IgD-negative memory B cell (primary cell): ENCODE data around the gene ARHGAP28. TPM values are rescaled to one million over a fixed set of nuclear protein-coding genes. Genes with fewer than 3 reads are reported as not detected.

Source experiments
- H3K27ac Mint-ChIP-seq, 3 donors: one replicate each; pipeline ENCODE4 v1.8.0; 2020 to 2022; ENCODE audit warnings: mild to moderate bottlenecking in 3 of 3, mixed read lengths in 3 of 3, moderate library complexity in 1 of 3
- H3K27me3 Mint-ChIP-seq: one replicate; pipeline ENCODE4 v1.8.0; 2021; ENCODE audit warnings: mixed read lengths
- H3K36me3 Mint-ChIP-seq: one replicate; pipeline ENCODE4 v1.8.0; 2020; ENCODE audit warnings: mild to moderate bottlenecking, mixed read lengths
- H3K4me1 Mint-ChIP-seq, 3 donors: one replicate each; pipeline ENCODE4 v1.8.0; 2020 to 2022; ENCODE audit warnings: mixed read lengths in 3 of 3, mild to moderate bottlenecking in 1 of 3
- H3K4me3 Mint-ChIP-seq, 4 donors: one replicate each; pipeline ENCODE4 v1.8.0; 2020 to 2022; ENCODE audit warnings: mild to moderate bottlenecking in 4 of 4, mixed read lengths in 4 of 4, moderate library complexity in 3 of 4
- H3K9me3 Mint-ChIP-seq, 3 donors: one replicate each; pipeline ENCODE4 v1.8.0; 2020 to 2021; ENCODE audit warnings: mixed read lengths in 3 of 3, mild to moderate bottlenecking in 1 of 3
- polyA plus RNA-seq: library from polyadenylated mRNA; unstranded; fragments of 300-500 nt; fragmentation: Illumina TruSeq; gene quantifications from one replicate; pipeline ENCODE4 v1.2.3, GENCODE V29; 2021

The ARHGAP28 gene
- polyA plus RNA-seq, 1 donor from 2014 or later: not detected

- no peaks in the 10 kb centered on the region for H3K27me3 Mint-ChIP-seq
- H3K4me3 Mint-ChIP-seq: no peak overlapping the region
- H3K36me3 Mint-ChIP-seq: no peaks in the 10 kb centered on the region
- no peaks in the 10 kb centered on the region for H3K4me1 Mint-ChIP-seq
- peaks cover 3 to 6% (median 3%) of the 10 kb centered on the region in 3 donors for H3K9me3 Mint-ChIP-seq
- H3K27ac Mint-ChIP-seq: no peak overlapping the region
Measured at GRCh38 chr18:6744816-6745455, 15.4 kb downstream of the ARHGAP28 start.

DNA sequence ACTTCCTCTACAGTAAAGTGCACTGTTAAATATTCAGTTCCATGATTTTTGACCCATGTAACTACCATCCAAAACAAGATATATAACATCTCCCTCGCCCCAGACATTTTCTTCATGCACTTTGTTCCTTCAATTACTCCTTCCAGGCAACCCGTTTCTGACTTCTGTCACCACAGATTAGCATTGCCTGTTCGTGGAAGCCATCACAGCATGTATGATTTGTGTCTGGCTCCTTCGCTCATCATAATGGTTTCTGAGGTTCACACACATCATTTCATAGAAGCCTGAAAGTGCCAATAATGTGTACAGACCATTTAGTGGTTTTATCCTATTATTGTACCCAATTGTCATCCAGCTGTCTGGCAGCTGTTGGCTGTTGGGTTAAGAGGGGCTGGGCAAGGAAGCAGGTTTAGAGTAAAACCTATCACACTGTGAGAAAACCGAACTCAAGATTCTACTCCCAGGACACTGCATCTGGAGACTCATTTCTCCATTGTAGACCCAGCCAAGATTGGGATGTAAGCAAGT lies 16.1 kb downstream of the ARHGAP28 start:
- no peaks in the 10 kb centered on the region for H3K27me3 Mint-ChIP-seq
- H3K27ac Mint-ChIP-seq: no peak overlapping the region
- peaks cover 3 to 6% (median 3%) of the 10 kb centered on the region in 3 donors for H3K9me3 Mint-ChIP-seq
- H3K4me1 Mint-ChIP-seq: no peaks in the 10 kb centered on the region
- H3K36me3 Mint-ChIP-seq: no peaks in the 10 kb centered on the region
- H3K4me3 Mint-ChIP-seq: no peak overlapping the region

GRCh38 chr18:6746386-6746960 lies 17.0 kb downstream of the ARHGAP28 start:
- H3K27me3 Mint-ChIP-seq: no peaks in the 10 kb centered on the region
- H3K27ac Mint-ChIP-seq: peak overlapping the region in 1 of 3 donors; percentile 37
- no peaks in the 10 kb centered on the region for H3K36me3 Mint-ChIP-seq
- H3K4me3 Mint-ChIP-seq: no peak overlapping the region
- peaks cover 3 to 6% (median 3%) of the 10 kb centered on the region in 3 donors for H3K9me3 Mint-ChIP-seq
- no peaks in the 10 kb centered on the region for H3K4me1 Mint-ChIP-seq

GRCh38 chr18:6747646-6748045 lies 18.1 kb downstream of the ARHGAP28 start:
- Mint-ChIP-seq H3K27ac (no peak overlapping the region), H3K36me3 (no peaks in the 10 kb centered on the region), H3K27me3 (peaks cover 1% of the 10 kb centered on the region), H3K9me3 (peaks cover 3 to 6% (median 4%) of the 10 kb centered on the region in 3 donors), H3K4me3 (no peak overlapping the region), H3K4me1 (no peaks in the 10 kb centered on the region)

GRCh38 chr18:6748241-6748640 lies 18.7 kb downstream of the ARHGAP28 start:
- H3K27me3 Mint-ChIP-seq: peaks cover 1% of the 10 kb centered on the region
- H3K4me1 Mint-ChIP-seq: no peaks in the 10 kb centered on the region
- H3K9me3 Mint-ChIP-seq: peaks cover 6% of the 10 kb centered on the region in 3 donors
- no peak overlapping the region for H3K4me3 Mint-ChIP-seq
- H3K36me3 Mint-ChIP-seq: no peaks in the 10 kb centered on the region
- H3K27ac Mint-ChIP-seq: no peak overlapping the region

- H3K4me3 Mint-ChIP-seq: no peak overlapping the region
- H3K9me3 Mint-ChIP-seq: peaks cover 4 to 6% (median 6%) of the 10 kb centered on the region in 3 donors
- no peak overlapping the region for H3K27ac Mint-ChIP-seq
- no peaks in the 10 kb centered on the region for H3K4me1 Mint-ChIP-seq
- peaks cover 1% of the 10 kb centered on the region for H3K27me3 Mint-ChIP-seq
- no peaks in the 10 kb centered on the region for H3K36me3 Mint-ChIP-seq
Measured at GRCh38 chr18:6750411-6750810, 20.9 kb downstream of the ARHGAP28 start.

- peaks cover 4 to 6% (median 6%) of the 10 kb centered on the region in 3 donors for H3K9me3 Mint-ChIP-seq
Measured at GRCh38 chr18:6751222-6751621, 21.7 kb downstream of the ARHGAP28 start.

DNA sequence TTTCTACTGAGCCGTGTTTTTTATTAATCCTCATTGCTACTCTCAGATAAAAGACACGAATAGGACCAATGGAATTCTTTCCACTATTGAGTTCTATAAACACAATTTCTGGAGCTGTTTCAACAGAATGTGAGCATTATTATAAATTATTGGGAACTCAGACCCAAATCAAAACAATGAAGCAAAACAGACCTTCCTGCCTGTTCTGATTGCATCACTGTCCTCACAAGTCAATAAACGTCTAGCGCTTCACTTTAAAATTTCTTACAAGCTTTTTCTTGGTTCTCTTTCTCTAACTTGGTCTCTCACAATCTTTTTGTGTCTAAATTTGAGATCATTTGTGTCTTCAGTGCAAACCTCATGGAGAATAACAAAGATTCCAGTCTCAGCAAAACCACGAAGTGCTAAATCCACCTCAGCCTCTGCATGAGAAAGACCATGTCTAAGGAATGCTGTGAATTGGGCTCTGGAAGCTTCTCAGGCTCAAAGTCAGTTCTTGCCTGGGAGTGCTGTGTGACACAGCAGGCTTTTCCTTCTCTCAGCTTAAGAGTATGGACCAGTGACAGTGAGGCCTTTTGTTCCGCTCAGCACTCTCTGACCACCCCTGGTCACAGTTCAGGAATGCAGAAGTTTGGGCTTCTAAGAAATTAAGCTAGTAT lies 22.8 kb downstream of the ARHGAP28 start:
- Mint-ChIP-seq H3K27me3 (peaks cover 1% of the 10 kb centered on the region), H3K36me3 (no peaks in the 10 kb centered on the region), H3K27ac (no peak overlapping the region)

More at GRCh38 chr18:6751222-6751621, 21.7 kb downstream of the ARHGAP28 start:
- H3K36me3 Mint-ChIP-seq: no peaks in the 10 kb centered on the region
- no peaks in the 10 kb centered on the region for H3K4me1 Mint-ChIP-seq
- no peak overlapping the region for H3K4me3 Mint-ChIP-seq
- no peak overlapping the region for H3K27ac Mint-ChIP-seq
- peaks cover 1% of the 10 kb centered on the region for H3K27me3 Mint-ChIP-seq

GRCh38 chr18:6755107-6755506 lies 25.6 kb downstream of the ARHGAP28 start:
- H3K4me1 Mint-ChIP-seq: no peaks in the 10 kb centered on the region
- peaks cover 3 to 7% (median 3%) of the 10 kb centered on the region in 3 donors for H3K9me3 Mint-ChIP-seq
- peak overlapping the region in 1 of 4 donors; percentile 64 for H3K4me3 Mint-ChIP-seq
- no peak overlapping the region for H3K27ac Mint-ChIP-seq
- H3K27me3 Mint-ChIP-seq: peaks cover 1% of the 10 kb centered on the region
- no peaks in the 10 kb centered on the region for H3K36me3 Mint-ChIP-seq

More for the DNA sequence above, 22.8 kb downstream of the ARHGAP28 start:
- peaks cover 3 to 4% (median 4%) of the 10 kb centered on the region in 3 donors for H3K9me3 Mint-ChIP-seq
- no peak overlapping the region for H3K4me3 Mint-ChIP-seq
- no peaks in the 10 kb centered on the region for H3K4me1 Mint-ChIP-seq

DNA sequence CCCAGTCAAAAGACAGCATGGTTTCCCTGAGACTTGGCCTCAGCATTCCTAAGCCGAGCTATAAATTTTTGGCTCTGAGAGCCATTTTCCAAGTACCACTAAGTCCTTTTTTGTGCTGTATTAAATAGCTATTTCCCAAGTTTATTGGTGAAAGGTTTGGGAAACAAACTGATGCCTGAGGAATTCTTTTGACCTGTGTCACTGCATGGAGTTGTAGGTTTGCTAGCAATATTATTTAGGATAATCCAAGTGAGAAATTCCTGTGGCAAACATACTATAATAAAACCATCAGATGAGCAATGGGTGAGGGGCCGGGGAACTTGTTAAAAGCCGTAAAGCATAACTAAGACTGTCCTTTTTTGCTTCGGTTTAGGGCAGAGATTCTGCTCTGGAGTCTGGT lies 28.4 kb downstream of the ARHGAP28 start:
- Mint-ChIP-seq H3K27ac (no peak overlapping the region), H3K4me1 (no peaks in the 10 kb centered on the region), H3K9me3 (peaks cover 4 to 8% (median 5%) of the 10 kb centered on the region in 3 donors)

GRCh38 chr18:6759579-6759978 lies 30.1 kb downstream of the ARHGAP28 start:
- H3K36me3 Mint-ChIP-seq: no peaks in the 10 kb centered on the region
- H3K4me3 Mint-ChIP-seq: no peak overlapping the region
- no peak overlapping the region for H3K27ac Mint-ChIP-seq
- H3K27me3 Mint-ChIP-seq: no peaks in the 10 kb centered on the region
- no peaks in the 10 kb centered on the region for H3K4me1 Mint-ChIP-seq
- peaks cover 4 to 8% (median 5%) of the 10 kb centered on the region in 3 donors for H3K9me3 Mint-ChIP-seq

More for the DNA sequence above, 28.4 kb downstream of the ARHGAP28 start:
- Mint-ChIP-seq H3K36me3 (no peaks in the 10 kb centered on the region), H3K4me3 (no peak overlapping the region), H3K27me3 (no peaks in the 10 kb centered on the region)

DNA sequence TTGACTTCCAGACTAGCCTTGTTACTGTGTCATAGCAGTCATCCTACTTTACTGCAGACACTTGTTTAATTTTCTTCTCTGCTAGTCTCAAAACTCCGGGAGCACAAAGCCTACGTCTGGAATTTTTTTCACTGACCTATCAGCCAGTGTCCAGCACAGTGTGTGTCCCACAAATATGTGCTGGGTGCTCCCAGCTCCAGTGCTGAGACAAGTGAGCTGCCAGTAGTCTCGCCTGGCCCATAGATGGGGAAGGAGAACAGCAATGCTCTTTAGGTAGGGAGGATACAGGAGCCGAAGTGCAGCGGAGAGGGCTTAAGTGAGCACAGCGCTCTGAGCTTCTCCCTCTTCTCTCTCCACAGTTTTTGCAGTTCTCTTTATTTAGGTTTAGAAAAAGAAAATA lies 34.0 kb downstream of the ARHGAP28 start:
- peaks cover 10 to 19% (median 12%) of the 10 kb centered on the region in 3 donors for H3K9me3 Mint-ChIP-seq
- no peaks in the 10 kb centered on the region for H3K4me1 Mint-ChIP-seq
- H3K27ac Mint-ChIP-seq: no peak overlapping the region
- H3K27me3 Mint-ChIP-seq: no peaks in the 10 kb centered on the region
- no peak overlapping the region for H3K4me3 Mint-ChIP-seq
- H3K36me3 Mint-ChIP-seq: no peaks in the 10 kb centered on the region

- Mint-ChIP-seq H3K36me3 (no peaks in the 10 kb centered on the region), H3K27ac (no peak overlapping the region), H3K4me3 (no peak overlapping the region), H3K4me1 (no peaks in the 10 kb centered on the region), H3K9me3 (peaks cover 13 to 23% (median 14%) of the 10 kb centered on the region in 3 donors), H3K27me3 (no peaks in the 10 kb centered on the region)
Measured at GRCh38 chr18:6764382-6764781, 34.9 kb downstream of the ARHGAP28 start.

- H3K4me3 Mint-ChIP-seq: no peak overlapping the region
- no peaks in the 10 kb centered on the region for H3K36me3 Mint-ChIP-seq
- H3K9me3 Mint-ChIP-seq: peaks cover under 1 to 5% (median 4%) of the 10 kb centered on the region in 3 donors
Measured at GRCh38 chr18:6773777-6774176, 44.3 kb downstream of the ARHGAP28 start.

DNA sequence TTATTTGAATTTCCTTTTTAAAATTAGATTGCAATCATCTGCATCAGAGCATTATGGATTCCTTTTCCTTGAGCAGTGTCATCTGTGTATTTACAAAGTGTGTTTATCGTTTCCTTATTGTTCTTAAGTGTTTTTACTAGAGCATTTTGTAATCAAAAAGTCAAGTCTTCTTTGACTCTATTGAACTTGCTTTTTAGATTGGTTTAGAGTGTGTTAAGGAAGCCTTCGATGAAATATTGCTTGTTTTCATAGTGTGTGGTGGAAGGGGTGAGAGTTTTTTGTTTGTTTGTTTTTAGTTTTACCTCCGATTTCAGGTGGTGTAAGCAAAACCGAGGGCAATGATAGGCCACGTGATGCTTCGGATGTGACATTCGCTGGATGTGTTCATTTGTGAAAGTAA lies 45.7 kb downstream of the ARHGAP28 start:
- Mint-ChIP-seq H3K27ac (no peak overlapping the region), H3K36me3 (no peaks in the 10 kb centered on the region), H3K4me3 (no peak overlapping the region), H3K4me1 (no peaks in the 10 kb centered on the region), H3K27me3 (no peaks in the 10 kb centered on the region), H3K9me3 (peaks cover 0 to 4% (median 3%) of the 10 kb centered on the region in 3 donors)

More at GRCh38 chr18:6773777-6774176, 44.3 kb downstream of the ARHGAP28 start:
- no peaks in the 10 kb centered on the region for H3K4me1 Mint-ChIP-seq
- H3K27ac Mint-ChIP-seq: no peak overlapping the region
- no peaks in the 10 kb centered on the region for H3K27me3 Mint-ChIP-seq
